ENCODE measurements around the gene TMEM88. TPM values are rescaled to one million over a fixed set of nuclear protein-coding genes. Genes with fewer than 3 reads are reported as not detected.

TMEM88 gene
- total RNA-seq (100 to 1,000 TPM in 1 of 9 donors, 10 to 100 TPM in 8; 16.7 to 130 (median 27.0) TPM), polyA plus RNA-seq (100 to 1,000 TPM in 1 of 2 donors, 10 to 100 TPM in 1; 97.7 to 112 TPM)
- long read RNA-seq, donor 1, transcript TMEM88-201 (2 exons, 875 nt): major isoform, 9 of 12 reads
- long read RNA-seq, donor 1, partial matches to known transcripts: 0 of 12 reads
- long read RNA-seq, donor 1, other reads (novel, unspliced or antisense): 0 of 12 reads
- long read RNA-seq, donor 2, transcript TMEM88-201 (2 exons, 875 nt): major isoform, 6 of 6 reads
- long read RNA-seq, donor 2, partial matches to known transcripts: 0 of 6 reads
- long read RNA-seq, donor 2, other reads (novel, unspliced or antisense): 0 of 6 reads
- long read RNA-seq, donor 3, partial matches to known transcripts: 0 of 11 reads
- long read RNA-seq, donor 3, other reads (novel, unspliced or antisense): 3 of 11 reads

- H3K9me3 ChIP-seq: no peaks in the 10 kb centered on the region
- peak within 1 kb of the TSS; percentile 33 to 85 (median 68) for H3K4me3 ChIP-seq
- DNase-seq (peak in 3 of 5 donors; percentile 60 to 68 (median 67)), ATAC-seq (no peak)
- H3K4me1 ChIP-seq: peaks cover 0 to 53% (median 38%) of the 10 kb centered on the region in 12 donors
- WGBS, 4 donors: 39 to 45% (median 41%) methylated on average over 35 to 57 of the region's 57 CpGs
- no peaks in the 10 kb centered on the region for H3K27me3 ChIP-seq
- peak within 1 kb of the TSS; percentile 74 to 97 (median 92) for H3K27ac ChIP-seq
- intact Hi-C loops (cut with DNase I): loop anchor here in 9 of 10 donors (5.0 to 10.0 kb wide), 7 partner anchors 33 to 300 kb away; partner anchors contain the start of genes KCNAB3 (in 1 of the 9), PER1 (in 1 of the 9), TP53 (in 1 of the 9) and WRAP53 (in 1 of the 9)
- TF ChIP-seq POLR2A (IDR thresholded peaks at IDR 0.05): peak in 1 of 2 donors; percentile 51
- TF ChIP-seq, protein P1, sequence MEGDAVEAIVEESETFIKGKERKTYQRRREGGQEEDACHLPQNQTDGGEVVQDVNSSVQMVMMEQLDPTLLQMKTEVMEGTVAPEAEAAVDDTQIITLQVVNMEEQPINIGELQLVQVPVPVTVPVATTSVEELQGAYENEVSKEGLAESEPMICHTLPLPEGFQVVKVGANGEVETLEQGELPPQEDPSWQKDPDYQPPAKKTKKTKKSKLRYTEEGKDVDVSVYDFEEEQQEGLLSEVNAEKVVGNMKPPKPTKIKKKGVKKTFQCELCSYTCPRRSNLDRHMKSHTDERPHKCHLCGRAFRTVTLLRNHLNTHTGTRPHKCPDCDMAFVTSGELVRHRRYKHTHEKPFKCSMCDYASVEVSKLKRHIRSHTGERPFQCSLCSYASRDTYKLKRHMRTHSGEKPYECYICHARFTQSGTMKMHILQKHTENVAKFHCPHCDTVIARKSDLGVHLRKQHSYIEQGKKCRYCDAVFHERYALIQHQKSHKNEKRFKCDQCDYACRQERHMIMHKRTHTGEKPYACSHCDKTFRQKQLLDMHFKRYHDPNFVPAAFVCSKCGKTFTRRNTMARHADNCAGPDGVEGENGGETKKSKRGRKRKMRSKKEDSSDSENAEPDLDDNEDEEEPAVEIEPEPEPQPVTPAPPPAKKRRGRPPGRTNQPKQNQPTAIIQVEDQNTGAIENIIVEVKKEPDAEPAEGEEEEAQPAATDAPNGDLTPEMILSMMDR (IDR thresholded peaks at IDR 0.05): no peak
- H3K36me3 ChIP-seq: peaks cover 3 to 50% (median 44%) of the 10 kb centered on the region in 9 donors
Measured at GRCh38 chr17:7854851-7855659, at the start of gene TMEM88. Gene TMEM88, plus strand, starts transcription at chr17:7855066. Its CDS starts 9 bp downstream, at chr17:7855075.

GRCh38 chr17:7806587-7806986 lies 48.3 kb upstream of the TMEM88 start:
- no peak for ATAC-seq
- Histone ChIP-seq H3K9me3 (no peaks in the 10 kb centered on the region), H3K36me3 (no peaks in the 10 kb centered on the region), H3K27me3 (peaks cover 0 to 5% (median 0%) of the 10 kb centered on the region in 9 donors), H3K4me3 (no peak overlapping the region), H3K4me1 (no peaks in the 10 kb centered on the region), H3K27ac (no peak overlapping the region)
- no peak for DNase-seq
- intact Hi-C loops (cut with DNase I): no loop called here
- 85 to 91% (median 86%) methylated on average over 6 of the region's 6 CpGs for WGBS, 4 donors
- TF ChIP-seq, protein P1 (IDR thresholded peaks at IDR 0.05): no peak
- TF ChIP-seq POLR2A (IDR thresholded peaks at IDR 0.05): no peak

- no peak for DNase-seq
- Histone ChIP-seq H3K4me1 (no peaks in the 10 kb centered on the region), H3K36me3 (no peaks in the 10 kb centered on the region), H3K27me3 (peaks cover 0 to 5% (median 0%) of the 10 kb centered on the region in 9 donors), H3K4me3 (no peak overlapping the region), H3K9me3 (no peaks in the 10 kb centered on the region), H3K27ac (no peak overlapping the region)
- no peak for ATAC-seq
- intact Hi-C loops (cut with DNase I): no loop called here
- TF ChIP-seq, protein P1 (IDR thresholded peaks at IDR 0.05): no peak
- TF ChIP-seq POLR2A (IDR thresholded peaks at IDR 0.05): no peak
- WGBS, 4 donors: 86 to 89% (median 88%) methylated on average over 12 to 21 of the region's 21 CpGs
Measured at GRCh38 chr17:7807206-7807605, 47.7 kb upstream of the TMEM88 start.

Data from heart left ventricle (tissue), 16 donors.